Thyroid gland (tissue), 4 donors: ENCODE data around the gene CDC14B. TPM values are rescaled to one million over a fixed set of nuclear protein-coding genes. Genes with fewer than 3 reads are reported as not detected.
A peak's percentile ranks its signal among the peaks of the same experiment; 100 is the strongest.

Experiments
- DNase-seq, 2 donors: peaks; one replicate each; pipeline ENCODE4 v3.0.0-alpha.2; 2019
- H3K27ac ChIP-seq, 3 donors: fragments of 200-600 bp; sonication (generic); 1 replicate in 2 of 3; 2 replicates in 1 of 3; pipeline ENCODE4 v1.5.1; 2016 to 2019; ENCODE audit warnings: mild to moderate bottlenecking in 1 of 3, moderate library complexity in 1 of 3
- H3K27me3 ChIP-seq: fragments of 200-600 bp; sonication (generic); one replicate; pipeline ENCODE4 v1.5.1; 2019
- H3K36me3 ChIP-seq, 2 donors: fragments of 200-600 bp; sonication (generic); one replicate each; pipeline ENCODE4 v1.5.1; 2016 to 2019
- H3K4me1 ChIP-seq, 2 donors: fragments of 200-600 bp; sonication (generic); one replicate each; pipeline ENCODE4 v1.5.1; 2017 to 2019
- H3K4me3 ChIP-seq, 3 donors: fragments of 200-600 bp; sonication (generic); replicated peaks in 1 of 3; 1 replicate in 2 of 3; 2 replicates in 1 of 3; pipeline ENCODE4 v1.5.1; 2016; ENCODE audit warnings: mild to moderate bottlenecking in 1 of 3
- H3K9me3 ChIP-seq: fragments of 200-600 bp; sonication (generic); one replicate; pipeline ENCODE4 v1.5.1; 2017
- CTCF ChIP-seq, 6 experiments: fragments of 200-600 bp in 3 of 6; fragments of 450-650 bp in 3 of 6; sonication (generic) in 3 of 6; IDR thresholded peaks; one replicate each; pipeline ENCODE4 v1.5.1; 2016 to 2019; ENCODE audit warnings: antibody characterized with exemption in 6 of 6, mild to moderate bottlenecking in 2 of 6, inconsistent platforms in 1 of 6, moderate library complexity in 1 of 6
- POLR2A ChIP-seq, 2 donors: fragments of 450-650 bp; IDR thresholded peaks; one replicate each; pipeline ENCODE4 v1.6.1; 2017; ENCODE audit warnings: antibody characterized with exemption in 2 of 2, mild to moderate bottlenecking in 2 of 2, moderate library complexity in 1 of 2
- WGBS, 2 donors: methylation state at CpG; one replicate each; pipeline ENCODE4 v1.1.5; 2017; 5-methylcytosine and 5-hydroxymethylcytosine counted together
- intact Hi-C: fragments of 100-400 bp; cut with DNase I; formaldehyde crosslinking; loops from one replicate; pipeline ENCODE4 v1.15.1; 2023
- total RNA-seq, 4 donors: library from RNA; depleted of rRNA; stranded (reverse); fragments of >200 nt; gene quantifications; one replicate each; pipeline ENCODE4 v1.2.3, GENCODE V29; 2016

Gene CDC14B
- total RNA-seq, 4 donors from 2014 or later = 39.7 to 87.4 (median 56.3) TPM

- no peak for TF ChIP-seq POLR2A (IDR thresholded peaks at IDR 0.05)
- no peak for TF ChIP-seq CTCF (IDR thresholded peaks at IDR 0.05)
- peak overlapping the region; percentile 48 to 73 (median 71) for H3K27ac ChIP-seq
- no peaks in the 10 kb centered on the region for H3K9me3 ChIP-seq
- H3K4me3 ChIP-seq = no peak overlapping the region
- no peaks in the 10 kb centered on the region for H3K27me3 ChIP-seq
- WGBS, 2 donors = 16 to 30% methylated on average over 3 of the region's 3 CpGs
- intact Hi-C loops = no loop called here
- peaks cover 24 to 26% of the 10 kb centered on the region in 2 donors for H3K4me1 ChIP-seq
- DNase-seq = peak; percentile 57 to 64
- H3K36me3 ChIP-seq = no peaks in the 10 kb centered on the region
These were observed 15.7 kb downstream of the CDC14B start for GRCh38 chr9:96604004-96604319.

- Histone ChIP-seq H3K36me3 (no peaks in the 10 kb centered on the region), H3K4me3 (no peak overlapping the region), H3K9me3 (no peaks in the 10 kb centered on the region), H3K27me3 (no peaks in the 10 kb centered on the region), H3K4me1 (peaks cover 24 to 26% of the 10 kb centered on the region in 2 donors), H3K27ac (peak overlapping the region; percentile 48 to 73 (median 71))
- WGBS, 2 donors = 69 to 76% methylated on average over 8 of the region's 8 CpGs
- DNase-seq = no peak
- TF ChIP-seq POLR2A (IDR thresholded peaks at IDR 0.05) = no peak
- no peak for TF ChIP-seq CTCF (IDR thresholded peaks at IDR 0.05)
- intact Hi-C loops = no loop called here
These were observed 16.2 kb downstream of the CDC14B start for GRCh38 chr9:96603305-96604003.

GRCh38 chr9:96599298-96599697 is 20.3 kb downstream of the CDC14B start:
- intact Hi-C loops = no loop called here
- no peaks in the 10 kb centered on the region for H3K9me3 ChIP-seq
- no peaks in the 10 kb centered on the region for H3K36me3 ChIP-seq
- WGBS, 2 donors = 94 to 95% methylated on average over 5 of the region's 5 CpGs
- no peak for DNase-seq
- no peak overlapping the region for H3K27ac ChIP-seq
- H3K4me3 ChIP-seq = no peak overlapping the region
- TF ChIP-seq CTCF (IDR thresholded peaks at IDR 0.05) (no peak), POLR2A (IDR thresholded peaks at IDR 0.05) (no peak)
- peaks cover 22 to 23% of the 10 kb centered on the region in 2 donors for H3K4me1 ChIP-seq
- H3K27me3 ChIP-seq = no peaks in the 10 kb centered on the region

- DNase-seq = no peak
- H3K27me3 ChIP-seq = no peaks in the 10 kb centered on the region
- TF ChIP-seq POLR2A (IDR thresholded peaks at IDR 0.05) (no peak), CTCF (IDR thresholded peaks at IDR 0.05) (no peak)
- 81 to 86% methylated on average over 5 of the region's 5 CpGs for WGBS, 2 donors
- intact Hi-C loops = no loop called here
- H3K9me3 ChIP-seq = no peaks in the 10 kb centered on the region
- H3K4me1 ChIP-seq = no peaks in the 10 kb centered on the region
- no peak overlapping the region for H3K27ac ChIP-seq
- H3K4me3 ChIP-seq = no peak overlapping the region
- no peaks in the 10 kb centered on the region for H3K36me3 ChIP-seq
These were observed 23.0 kb downstream of the CDC14B start for GRCh38 chr9:96596601-96597111.
